ENCODE measurements around the gene PITX3. TPM values are rescaled to one million over a fixed set of nuclear protein-coding genes. Genes with fewer than 3 reads are reported as not detected.

Gene PITX3
- total RNA-seq, 1 donor, result not detected

DNA sequence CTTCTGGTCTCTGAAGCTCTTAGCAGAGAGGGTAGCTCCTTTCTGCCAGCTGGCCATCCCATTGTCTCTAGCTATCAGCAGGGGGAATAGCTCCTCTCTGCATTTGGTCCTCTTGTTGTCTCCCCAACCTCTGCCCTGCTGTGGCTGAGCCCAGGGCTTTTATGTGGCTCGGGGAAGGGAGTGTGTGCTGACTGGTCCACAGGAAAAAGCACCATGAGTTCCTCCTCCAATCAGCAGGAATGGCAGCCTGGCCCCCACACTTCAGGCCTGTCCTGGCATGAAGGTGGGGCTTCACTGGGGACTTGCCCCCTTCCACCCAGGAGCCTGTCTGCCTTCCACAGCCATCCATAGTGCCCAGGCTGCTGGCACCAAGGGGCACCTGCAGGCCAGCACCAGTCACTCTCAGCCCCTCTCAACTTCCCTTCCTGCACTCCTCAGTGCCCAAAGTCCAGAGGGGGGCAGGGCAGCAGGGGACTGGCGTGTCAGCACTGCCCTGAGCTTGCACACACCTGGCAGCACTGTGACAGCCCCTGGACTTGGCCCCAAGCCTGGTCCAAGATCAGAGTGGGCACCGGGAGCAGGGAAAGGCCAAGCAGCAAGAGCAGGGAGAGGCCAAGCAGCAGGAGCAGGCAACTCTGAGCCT is 52.9 kb downstream of the PITX3 start:
- TF ChIP-seq, protein P1, sequence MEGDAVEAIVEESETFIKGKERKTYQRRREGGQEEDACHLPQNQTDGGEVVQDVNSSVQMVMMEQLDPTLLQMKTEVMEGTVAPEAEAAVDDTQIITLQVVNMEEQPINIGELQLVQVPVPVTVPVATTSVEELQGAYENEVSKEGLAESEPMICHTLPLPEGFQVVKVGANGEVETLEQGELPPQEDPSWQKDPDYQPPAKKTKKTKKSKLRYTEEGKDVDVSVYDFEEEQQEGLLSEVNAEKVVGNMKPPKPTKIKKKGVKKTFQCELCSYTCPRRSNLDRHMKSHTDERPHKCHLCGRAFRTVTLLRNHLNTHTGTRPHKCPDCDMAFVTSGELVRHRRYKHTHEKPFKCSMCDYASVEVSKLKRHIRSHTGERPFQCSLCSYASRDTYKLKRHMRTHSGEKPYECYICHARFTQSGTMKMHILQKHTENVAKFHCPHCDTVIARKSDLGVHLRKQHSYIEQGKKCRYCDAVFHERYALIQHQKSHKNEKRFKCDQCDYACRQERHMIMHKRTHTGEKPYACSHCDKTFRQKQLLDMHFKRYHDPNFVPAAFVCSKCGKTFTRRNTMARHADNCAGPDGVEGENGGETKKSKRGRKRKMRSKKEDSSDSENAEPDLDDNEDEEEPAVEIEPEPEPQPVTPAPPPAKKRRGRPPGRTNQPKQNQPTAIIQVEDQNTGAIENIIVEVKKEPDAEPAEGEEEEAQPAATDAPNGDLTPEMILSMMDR (IDR thresholded peaks at IDR 0.05; ENCODE audit: insufficient read depth, low read length), result no peak
- H3K4me3 ChIP-seq (ENCODE audit: low read depth, low read length), result no peak overlapping the region
- no peak for DNase-seq (ENCODE audit: low read depth)

DNA sequence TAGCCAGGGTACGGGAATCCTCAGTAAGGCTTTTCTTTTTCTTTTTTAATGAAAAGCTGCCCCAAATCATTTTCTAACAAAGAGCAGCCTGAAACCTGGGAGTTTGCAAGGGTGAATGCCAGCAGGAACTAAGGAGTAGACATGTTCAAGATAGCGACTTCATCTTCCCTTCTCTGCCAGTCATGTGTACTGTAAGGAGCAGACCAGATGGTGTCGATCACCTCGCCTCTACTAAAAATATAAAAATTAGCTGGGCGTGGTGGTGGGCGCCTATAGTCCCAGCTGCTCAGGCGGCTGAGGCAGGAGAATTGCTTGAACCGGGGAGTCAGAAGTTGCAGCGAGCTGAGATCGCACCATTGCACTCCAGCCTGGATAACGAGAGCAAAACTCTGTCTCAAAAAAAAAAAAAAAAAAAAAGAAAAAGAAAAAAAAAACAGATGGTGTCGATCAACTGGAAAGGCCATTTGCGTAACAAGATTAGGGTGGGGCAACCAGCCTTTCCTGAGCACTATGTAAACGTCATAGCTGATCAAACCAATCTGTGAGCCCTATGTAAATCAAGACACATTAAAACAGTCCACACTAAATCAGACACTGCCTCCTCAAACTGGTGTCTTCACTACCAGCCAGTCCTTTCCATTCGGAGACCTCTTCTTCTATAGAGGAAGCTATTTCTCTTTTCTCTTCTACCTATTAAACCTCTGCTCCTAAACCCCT is 55.3 kb downstream of the PITX3 start:
- DNase-seq (ENCODE audit: low read depth), result no peak
- H3K4me3 ChIP-seq (ENCODE audit: low read depth, low read length), result no peak overlapping the region
- TF ChIP-seq, protein P1 (IDR thresholded peaks at IDR 0.05; ENCODE audit: insufficient read depth, low read length), result no peak

DNA sequence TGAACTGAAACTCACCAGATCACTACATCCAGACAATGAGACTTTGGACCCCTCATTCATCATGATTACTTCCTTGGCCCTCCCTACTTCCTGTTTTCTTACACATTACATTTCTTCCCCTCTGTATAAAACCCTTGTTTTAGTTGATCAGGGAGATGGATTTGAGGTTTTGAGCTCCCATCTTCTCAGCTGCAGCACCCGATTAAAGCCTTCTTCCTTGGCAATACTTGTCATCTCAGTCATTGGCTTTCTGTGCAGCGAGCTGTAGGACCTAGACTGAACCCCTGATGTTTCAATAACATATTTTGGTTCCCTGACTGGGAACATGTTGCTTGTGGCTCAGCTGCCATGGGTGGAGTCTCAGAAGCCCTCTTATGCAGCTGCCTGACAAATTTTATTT is 56.0 kb downstream of the PITX3 start:
- DNase-seq (ENCODE audit: low read depth), result no peak
- no peak overlapping the region for H3K4me3 ChIP-seq (ENCODE audit: low read depth, low read length)
- TF ChIP-seq, protein P1 (IDR thresholded peaks at IDR 0.05; ENCODE audit: insufficient read depth, low read length), result no peak

DNA sequence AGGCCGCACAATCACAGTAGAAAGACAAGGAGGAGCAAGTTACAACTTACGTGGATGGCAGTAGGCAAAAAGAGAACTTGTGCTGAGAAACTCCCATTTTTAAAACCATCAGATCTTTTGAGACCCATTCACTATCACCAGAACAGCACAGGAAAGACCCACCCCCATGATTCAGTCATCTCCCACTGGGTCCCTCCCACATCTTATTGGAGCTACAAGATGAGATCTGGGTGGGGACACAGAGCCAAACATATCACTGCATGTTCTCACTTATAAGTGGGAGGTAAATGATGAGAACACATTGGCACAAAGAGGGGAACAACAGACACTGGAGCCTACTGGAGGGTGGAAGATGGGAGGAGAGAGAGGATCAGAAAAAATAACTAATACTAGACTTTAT is 56.7 kb downstream of the PITX3 start:
- no peak for DNase-seq (ENCODE audit: low read depth)
- TF ChIP-seq, protein P1 (IDR thresholded peaks at IDR 0.05; ENCODE audit: insufficient read depth, low read length), result no peak
- H3K4me3 ChIP-seq (ENCODE audit: low read depth, low read length), result no peak overlapping the region

Other genes starting within 250 kb of the PITX3 start
- 13.6 and 25.3 TPM in 2 replicates for gene ARMH3, start 185.3 kb downstream of the PITX3 start, total RNA-seq (ENCODE audit: low replicate concordance)
- gene HPS6, start 176.2 kb downstream of the PITX3 start, total RNA-seq (ENCODE audit: low replicate concordance), result 18.2 and 37.0 TPM in 2 replicates
- gene LDB1, start 121.1 kb downstream of the PITX3 start, total RNA-seq (ENCODE audit: low replicate concordance), result 28.3 and 35.6 TPM in 2 replicates
- 14.3 and 22.8 TPM in 2 replicates for gene PPRC1, start 108.5 kb downstream of the PITX3 start, total RNA-seq (ENCODE audit: low replicate concordance)
- gene NOLC1, start 89.1 kb downstream of the PITX3 start, total RNA-seq (ENCODE audit: low replicate concordance), result 37.2 and 45.3 TPM in 2 replicates
- gene ELOVL3, start 15.2 kb downstream of the PITX3 start, total RNA-seq (ENCODE audit: low replicate concordance), result 0.09 TPM in 1 of 2 replicates, not detected in the other
- gene GBF1, start 4.0 kb upstream of the PITX3 start, total RNA-seq (ENCODE audit: low replicate concordance), result 21.5 and 52.1 TPM in 2 replicates
- gene NFKB2, start 154.2 kb upstream of the PITX3 start, total RNA-seq (ENCODE audit: low replicate concordance), result 9.0 and 16.2 TPM in 2 replicates
- 0.18 and 1.3 TPM in 2 replicates for gene PSD, start 177.3 kb upstream of the PITX3 start, total RNA-seq (ENCODE audit: low replicate concordance)
- 5.2 and 39.6 TPM in 2 replicates for gene FBXL15, start 179.3 kb upstream of the PITX3 start, total RNA-seq (ENCODE audit: low replicate concordance)
- 40.9 and 61.4 TPM in 2 replicates for gene CUEDC2, start 191.1 kb upstream of the PITX3 start, total RNA-seq (ENCODE audit: low replicate concordance)
- gene C10orf95, start 210.0 kb upstream of the PITX3 start, total RNA-seq (ENCODE audit: low replicate concordance), result not detected in 2 replicates